SK-N-MC (cell line): ENCODE measurements around the gene ATXN1.

Experiments used
- DNase-seq: peaks from one replicate; pipeline ENCODE4 v3.0.0-alpha.2; 2011; ENCODE audit warnings: low read depth, low spot score
- H3K27ac ChIP-seq: fragments of 200-600 bp; sonication (generic); 2 replicates; pipeline ENCODE4 v1.5.1; 2016; ENCODE audit warnings: mixed run types
- H3K36me3 ChIP-seq: fragments of 200-600 bp; sonication (generic); 2 replicates; pipeline ENCODE4 v1.6.1; 2017; ENCODE audit warnings: antibody characterized with exemption, low read length, mixed read lengths; ENCODE audit not compliant: insufficient read depth
- H3K4me3 ChIP-seq: fragments of 200-600 bp; sonication (generic); 2 replicates; pipeline ENCODE4 v1.5.1; 2016
- H3K9ac ChIP-seq: fragments of 200-600 bp; sonication (generic); 2 replicates; pipeline ENCODE4 v1.8.0; 2017; ENCODE audit warnings: mixed run types, mixed read lengths; ENCODE audit not compliant: insufficient read length
- H3K9me3 ChIP-seq: fragments of 200-600 bp; sonication (generic); 2 replicates; pipeline ENCODE4 v1.6.1; 2017; ENCODE audit warnings: low read depth, mild to moderate bottlenecking, antibody characterized with exemption, low read length, moderate library complexity, mixed read lengths
- EZH2 ChIP-seq: fragments of 200-600 bp; sonication (generic); IDR thresholded peaks from one replicate; pipeline ENCODE4 v1.6.1; 2017; ENCODE audit warnings: antibody characterized with exemption
- FOXP2 ChIP-seq: optimal IDR thresholded peaks from 2 replicates; pipeline ENCODE3; 2011; ENCODE audit warnings: mild to moderate bottlenecking, moderate library complexity; ENCODE audit not compliant: insufficient read depth; ENCODE audit errors: extremely low read length, control extremely low read depth
- POLR2AphosphoS5 ChIP-seq: IDR thresholded peaks from 2 replicates; pipeline ENCODE4 v1.6.1; 2012; ENCODE audit warnings: mild to moderate bottlenecking, low read depth, low read length, borderline replicate concordance

Gene ATXN1

DNA sequence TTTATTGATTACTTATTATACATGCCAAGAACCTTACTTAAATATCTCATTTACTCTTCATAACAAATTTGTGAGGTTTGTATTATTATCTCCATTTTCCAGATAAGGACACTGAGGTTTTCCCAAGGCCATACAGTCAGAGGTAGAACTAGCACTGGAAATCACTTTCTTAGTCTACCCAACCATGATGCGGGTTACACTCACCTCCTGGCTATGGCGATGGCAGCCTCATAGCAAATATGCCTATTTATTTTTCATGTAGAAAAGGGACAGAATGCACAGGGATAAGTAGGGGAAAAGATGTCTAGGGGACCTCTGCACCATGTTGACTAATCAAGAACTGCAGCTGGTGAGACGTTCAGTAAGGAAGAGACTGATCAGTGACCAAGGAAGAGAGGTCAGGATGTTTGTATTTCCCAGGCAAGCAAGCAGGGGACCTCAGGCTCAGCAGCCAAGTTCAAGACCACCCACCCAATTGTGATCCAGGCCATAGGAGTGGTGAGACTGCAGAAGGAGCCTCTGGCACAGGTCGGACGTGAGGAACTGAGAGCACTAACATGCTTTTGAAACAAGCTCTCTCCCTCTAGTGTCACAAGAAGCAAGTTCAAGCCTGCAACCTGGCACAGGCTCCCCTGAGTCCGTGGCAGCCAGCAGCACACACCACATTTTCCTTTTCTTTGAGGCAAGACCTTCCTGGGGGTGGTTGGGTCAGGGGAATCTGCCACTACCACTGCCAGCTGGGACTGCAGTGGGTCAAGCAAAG is 425.0 kb downstream of the ATXN1 start:
- H3K9me3 ChIP-seq, result no peaks in the 10 kb centered on the region
- no peaks in the 10 kb centered on the region for H3K36me3 ChIP-seq
- no peak overlapping the region for H3K27ac ChIP-seq
- no peak overlapping the region for H3K9ac ChIP-seq
- H3K4me3 ChIP-seq, result no peak overlapping the region
- DNase-seq, result no peak
- TF ChIP-seq FOXP2 (no peak), EZH2 (no peak), POLR2AphosphoS5 (no peak)

DNA sequence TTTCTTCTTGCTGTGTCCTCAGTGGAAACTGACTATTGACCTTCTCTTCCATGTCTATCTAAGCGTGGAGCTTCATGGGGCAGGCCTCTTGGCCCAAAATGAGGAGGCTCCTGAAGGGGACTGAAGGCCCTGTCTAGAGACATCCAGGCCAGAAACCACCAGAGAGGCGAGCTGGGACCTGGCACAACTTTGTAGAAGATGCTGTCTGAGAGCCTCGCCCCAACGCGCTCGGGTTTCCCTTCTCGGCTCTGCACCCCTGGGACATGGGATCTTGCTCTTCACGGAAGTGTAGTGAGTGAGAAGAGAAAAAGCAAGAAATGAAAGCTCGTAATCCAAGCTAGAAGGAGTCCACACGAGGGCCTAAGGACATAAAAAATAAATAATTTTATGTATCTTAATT is 426.1 kb downstream of the ATXN1 start:
- no peak overlapping the region for H3K27ac ChIP-seq

DNA sequence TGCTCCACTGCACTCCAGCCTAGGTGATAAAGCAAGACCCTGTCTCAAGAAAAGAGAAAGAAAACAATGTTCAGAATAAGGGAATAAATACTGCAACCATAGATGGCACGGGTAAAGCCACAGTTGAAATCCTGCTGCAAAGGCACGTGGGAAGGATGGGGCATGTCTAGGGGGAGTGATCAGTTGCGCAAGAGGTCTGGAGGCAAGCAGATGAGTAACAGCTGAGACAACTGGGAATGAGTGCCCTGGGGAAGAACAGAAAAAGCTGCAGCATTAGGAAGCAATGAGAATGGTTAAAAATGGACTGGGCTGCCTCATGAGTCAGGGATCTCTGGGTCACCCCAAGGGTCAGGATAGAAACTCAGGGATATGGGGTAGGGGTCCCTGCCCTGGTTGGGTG is 426.6 kb downstream of the ATXN1 start:
- TF ChIP-seq POLR2AphosphoS5, result no peak
- no peak for TF ChIP-seq FOXP2
- no peak for TF ChIP-seq EZH2
- Histone ChIP-seq H3K36me3 (no peaks in the 10 kb centered on the region), H3K9me3 (no peaks in the 10 kb centered on the region), H3K27ac (no peak overlapping the region), H3K9ac (no peak overlapping the region), H3K4me3 (no peak overlapping the region)
- DNase-seq, result peak; percentile 47

More for the DNA sequence above, 426.1 kb downstream of the ATXN1 start:
- TF ChIP-seq EZH2, result no peak
- no peak for TF ChIP-seq FOXP2
- TF ChIP-seq POLR2AphosphoS5, result no peak
- no peak for DNase-seq
- Histone ChIP-seq H3K4me3 (no peak overlapping the region), H3K9me3 (no peaks in the 10 kb centered on the region), H3K9ac (no peak overlapping the region), H3K36me3 (no peaks in the 10 kb centered on the region)

DNA sequence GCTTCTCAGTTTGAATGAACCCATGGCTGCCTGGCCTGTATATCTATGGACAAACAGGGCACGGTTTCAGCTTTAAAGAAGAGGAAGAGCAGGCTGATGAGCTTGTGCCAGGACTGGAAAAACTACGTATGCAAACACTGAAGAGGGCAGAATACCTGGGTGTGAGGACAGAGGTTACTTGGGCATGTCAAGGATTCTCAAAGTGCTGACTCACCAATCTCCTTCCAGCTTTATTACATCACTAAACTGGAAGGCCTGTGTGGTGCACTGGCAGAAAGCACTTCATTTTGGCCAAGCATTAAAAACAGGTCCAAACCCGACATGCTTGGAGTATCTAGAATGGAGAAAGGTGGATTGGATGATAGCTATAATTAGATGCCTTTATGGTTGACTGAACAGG is 427.7 kb downstream of the ATXN1 start:
- no peak overlapping the region for H3K9ac ChIP-seq
- H3K27ac ChIP-seq, result no peak overlapping the region
- no peaks in the 10 kb centered on the region for H3K36me3 ChIP-seq
- TF ChIP-seq EZH2, result no peak
- TF ChIP-seq FOXP2, result no peak
- no peak for TF ChIP-seq POLR2AphosphoS5
- no peak for DNase-seq
- H3K9me3 ChIP-seq, result no peaks in the 10 kb centered on the region
- H3K4me3 ChIP-seq, result no peak overlapping the region

DNA sequence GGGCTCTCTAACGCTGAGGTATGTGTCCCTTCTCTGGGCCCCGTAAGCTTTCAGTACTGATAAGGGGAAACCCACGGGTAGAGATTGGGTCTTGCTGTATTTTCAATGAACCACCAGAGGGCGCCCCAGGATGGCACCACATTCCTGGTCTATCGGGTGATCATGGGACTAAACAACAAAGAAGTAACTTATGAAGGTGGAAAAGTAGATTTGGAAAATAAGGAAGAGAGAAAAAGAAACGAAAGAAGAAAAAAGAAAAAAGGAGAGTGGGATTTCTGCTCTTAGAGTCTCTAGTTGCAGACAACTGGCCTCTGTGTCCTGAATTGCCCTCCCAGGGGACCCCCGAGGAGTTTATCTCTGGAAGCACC is 429.1 kb downstream of the ATXN1 start:
- TF ChIP-seq EZH2, result no peak
- no peak for TF ChIP-seq FOXP2
- no peak for TF ChIP-seq POLR2AphosphoS5
- peak; percentile 81 for DNase-seq
- Histone ChIP-seq H3K36me3 (no peaks in the 10 kb centered on the region), H3K9ac (no peak overlapping the region), H3K4me3 (peak overlapping the region; percentile 64), H3K27ac (peak overlapping the region; percentile 39), H3K9me3 (no peaks in the 10 kb centered on the region)

DNA sequence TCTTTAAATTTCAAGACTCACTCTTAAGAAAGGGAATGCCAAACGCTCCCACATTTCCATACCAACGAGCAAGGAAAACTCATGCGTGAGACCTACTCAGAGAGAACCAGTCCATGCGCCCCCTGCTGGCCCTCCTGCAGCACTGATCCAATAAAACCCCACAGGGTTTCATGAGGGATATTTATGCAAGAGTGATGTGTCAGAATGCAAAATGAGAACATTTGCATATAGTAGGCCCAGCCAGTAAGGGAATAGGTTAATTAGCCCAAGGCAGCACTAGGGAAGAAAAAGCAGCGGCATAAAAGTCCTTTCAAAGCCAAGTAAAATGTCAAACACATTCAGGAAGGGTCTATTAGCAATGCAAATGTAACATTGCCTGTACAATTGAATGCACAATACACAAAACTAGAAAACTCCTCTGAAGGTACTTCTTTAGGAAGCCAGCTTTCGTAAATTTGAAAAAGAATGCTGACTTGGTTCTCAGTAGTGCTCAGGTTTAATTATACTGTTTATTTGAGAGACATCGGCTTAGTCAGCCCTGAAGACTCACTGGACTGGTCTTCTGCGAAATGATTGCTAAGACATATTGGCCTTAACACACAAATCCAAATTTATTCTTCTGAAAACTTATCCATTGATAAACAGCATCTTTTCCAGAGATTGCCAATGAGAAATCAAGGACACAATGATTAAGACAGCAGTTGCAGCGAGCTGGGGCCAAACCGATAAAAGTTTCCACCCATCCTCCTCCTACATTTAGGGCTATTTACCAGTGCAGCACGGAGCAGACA is 429.7 kb downstream of the ATXN1 start:
- peak overlapping the region; percentile 64 for H3K4me3 ChIP-seq
- H3K9ac ChIP-seq, result peak overlapping the region; percentile 2
- H3K27ac ChIP-seq, result peak overlapping the region; percentile 39
- peak; percentile 78 for DNase-seq
- no peaks in the 10 kb centered on the region for H3K36me3 ChIP-seq
- TF ChIP-seq EZH2 (no peak), POLR2AphosphoS5 (no peak), FOXP2 (peak; percentile 22)
- H3K9me3 ChIP-seq, result no peaks in the 10 kb centered on the region

DNA sequence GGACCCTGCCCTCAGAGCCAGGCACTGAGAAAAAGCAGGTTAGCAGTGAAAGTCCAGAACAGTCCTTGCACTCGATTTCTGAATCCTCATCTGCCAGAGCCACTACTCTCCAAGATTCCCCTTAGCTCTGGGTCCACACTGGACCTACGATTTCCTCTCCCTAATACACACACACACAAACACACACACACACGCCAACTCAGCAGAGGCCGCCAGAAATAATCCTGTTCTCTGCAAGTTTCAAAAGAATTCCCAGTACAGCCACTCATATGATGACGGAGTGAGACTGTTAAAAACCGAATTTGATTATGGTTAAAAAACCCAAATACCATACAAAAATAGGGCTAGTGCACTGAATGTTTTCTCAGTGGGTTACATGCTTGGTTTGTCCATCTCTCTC is 432.0 kb downstream of the ATXN1 start:
- H3K4me3 ChIP-seq, result no peak overlapping the region
- no peak overlapping the region for H3K27ac ChIP-seq
- DNase-seq, result no peak
- no peak overlapping the region for H3K9ac ChIP-seq
- TF ChIP-seq POLR2AphosphoS5 (no peak), EZH2 (no peak), FOXP2 (no peak)
- no peaks in the 10 kb centered on the region for H3K36me3 ChIP-seq
- no peaks in the 10 kb centered on the region for H3K9me3 ChIP-seq

DNA sequence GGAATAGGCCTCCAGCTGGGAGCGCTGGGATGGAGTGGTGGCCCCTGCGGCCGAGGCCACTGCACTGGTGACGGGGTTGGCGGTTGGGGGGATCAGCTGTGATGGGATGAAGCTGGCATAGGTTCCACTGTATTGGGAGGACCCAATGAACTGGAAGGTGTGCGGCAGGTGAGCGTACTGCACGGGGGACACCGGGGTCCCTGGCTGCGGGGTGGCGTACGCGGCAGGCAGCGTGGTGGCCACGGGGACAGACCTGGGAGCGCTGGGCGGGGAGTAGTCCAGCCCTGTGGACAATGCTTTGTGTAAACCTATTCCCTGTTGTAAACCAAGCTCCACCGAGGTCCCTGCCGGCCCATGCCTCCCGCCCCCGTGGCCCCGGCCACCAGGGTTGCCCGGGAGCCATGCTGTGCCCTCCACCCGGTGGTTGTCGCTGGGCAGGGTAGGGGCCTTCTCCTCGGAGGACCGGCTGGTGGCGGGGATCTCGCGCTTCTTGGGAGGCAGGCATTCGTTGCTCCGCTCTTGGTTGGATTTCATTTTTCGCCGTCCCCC is 433.4 kb downstream of the ATXN1 start:
- no peaks in the 10 kb centered on the region for H3K9me3 ChIP-seq

More for the DNA sequence above, 433.4 kb downstream of the ATXN1 start:
- no peak overlapping the region for H3K9ac ChIP-seq
- no peaks in the 10 kb centered on the region for H3K36me3 ChIP-seq
- DNase-seq, result no peak
- TF ChIP-seq POLR2AphosphoS5 (no peak), FOXP2 (no peak), EZH2 (no peak)
- no peak overlapping the region for H3K4me3 ChIP-seq
- H3K27ac ChIP-seq, result no peak overlapping the region
